Mesothelial cell of epicardium (in vitro differentiated cells): Measurements from ENCODE around the gene GPATCH1. TPM values are rescaled to one million over a fixed set of nuclear protein-coding genes. Genes with fewer than 3 reads are reported as not detected.

Experiments
- DNase-seq, 2 experiments: peaks; one replicate each; pipeline ENCODE4 v3.0.0; 2021; ENCODE audit warnings: low spot score in 2 of 2; ENCODE audit not compliant: unreplicated experiment in 2 of 2
- H3K27ac Mint-ChIP-seq: 2 replicates; pipeline ENCODE4 v1.8.0; 2021; ENCODE audit warnings: mixed read lengths
- H3K27me3 Mint-ChIP-seq: 2 replicates; pipeline ENCODE4 v1.8.0; 2021; ENCODE audit warnings: low read depth, mixed read lengths
- H3K36me3 Mint-ChIP-seq: 2 replicates; pipeline ENCODE4 v1.8.0; 2021; ENCODE audit warnings: mixed read lengths
- H3K4me1 Mint-ChIP-seq: 2 replicates; pipeline ENCODE4 v1.8.0; 2021; ENCODE audit warnings: mixed read lengths
- H3K4me3 Mint-ChIP-seq: 2 replicates; pipeline ENCODE4 v1.8.0; 2021; ENCODE audit warnings: mild to moderate bottlenecking, moderate library complexity, mixed read lengths
- H3K9me3 Mint-ChIP-seq: 2 replicates; pipeline ENCODE4 v1.8.0; 2021; ENCODE audit warnings: mixed read lengths
- CTCF ChIP-seq: fragments of 200-600 bp; sonication (generic); IDR thresholded peaks from one replicate; pipeline ENCODE4 v1.5.0; 2021; ENCODE audit warnings: antibody characterized with exemption; ENCODE audit not compliant: unreplicated experiment
- total RNA-seq: library from RNA; stranded (reverse); gene quantifications from 3 replicates; pipeline ENCODE4 v1.2.1, GENCODE V29; 2021

GPATCH1 gene
- total RNA-seq, 1 donor from 2014 or later, result 13.5 TPM

GRCh38 chr19:33067121-33067520 lies 13.9 kb upstream of the GPATCH1 start:
- Mint-ChIP-seq H3K36me3 (no peaks in the 10 kb centered on the region), H3K27ac (no peak overlapping the region), H3K4me3 (no peak overlapping the region), H3K27me3 (peaks cover 17% of the 10 kb centered on the region), H3K9me3 (no peaks in the 10 kb centered on the region), H3K4me1 (peaks cover 8% of the 10 kb centered on the region)
- TF ChIP-seq CTCF, result no peak
- no peak for DNase-seq

- H3K4me3 Mint-ChIP-seq, result no peak overlapping the region
- TF ChIP-seq CTCF, result no peak
- H3K9me3 Mint-ChIP-seq, result no peaks in the 10 kb centered on the region
- H3K27me3 Mint-ChIP-seq, result no peaks in the 10 kb centered on the region
- DNase-seq, result no peak
- no peak overlapping the region for H3K27ac Mint-ChIP-seq
- no peaks in the 10 kb centered on the region for H3K36me3 Mint-ChIP-seq
- H3K4me1 Mint-ChIP-seq, result no peaks in the 10 kb centered on the region
These were observed 9.1 kb upstream of the GPATCH1 start for GRCh38 chr19:33071887-33072286.

- no peaks in the 10 kb centered on the region for H3K36me3 Mint-ChIP-seq
- peaks cover 7% of the 10 kb centered on the region for H3K4me1 Mint-ChIP-seq
- H3K27me3 Mint-ChIP-seq, result no peaks in the 10 kb centered on the region
- no peak for TF ChIP-seq CTCF
- no peak for DNase-seq
- no peak overlapping the region for H3K4me3 Mint-ChIP-seq
- no peak overlapping the region for H3K27ac Mint-ChIP-seq
- no peaks in the 10 kb centered on the region for H3K9me3 Mint-ChIP-seq
These were observed 5.5 kb upstream of the GPATCH1 start for GRCh38 chr19:33075519-33075918.

DNA sequence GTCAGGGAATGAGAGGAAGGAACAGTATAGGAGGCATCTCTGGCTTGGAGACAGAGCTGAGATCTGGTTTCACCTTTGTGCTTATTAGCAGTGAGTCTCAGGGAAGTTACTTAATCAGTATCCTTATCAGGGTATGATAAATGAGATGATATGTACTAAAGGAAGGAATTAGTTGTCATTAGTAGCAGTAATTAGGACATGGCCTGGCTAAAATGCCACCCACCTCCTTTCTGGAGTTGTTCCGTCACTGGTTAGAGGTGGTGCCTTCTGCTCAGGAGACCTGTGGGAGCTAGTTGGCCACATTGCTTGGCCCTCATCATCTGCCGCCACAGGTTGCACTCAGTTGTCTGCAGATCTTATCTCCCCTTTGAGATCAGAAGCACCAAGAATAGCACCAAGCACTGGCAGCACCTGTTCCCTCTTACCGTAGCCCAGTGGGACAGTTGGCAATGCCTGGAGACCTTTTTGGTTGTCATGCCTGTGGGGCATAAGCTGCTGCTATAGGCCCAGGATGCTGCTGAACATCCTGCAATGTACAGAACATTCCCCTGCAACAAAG lies 4.7 kb downstream of the GPATCH1 start:
- Mint-ChIP-seq H3K36me3 (peaks cover 12% of the 10 kb centered on the region), H3K4me3 (no peak overlapping the region), H3K27me3 (no peaks in the 10 kb centered on the region), H3K4me1 (peaks cover 15% of the 10 kb centered on the region), H3K27ac (no peak overlapping the region), H3K9me3 (no peaks in the 10 kb centered on the region)
- TF ChIP-seq CTCF, result no peak
- no peak for DNase-seq

GRCh38 chr19:33086955-33087354 lies 6.0 kb downstream of the GPATCH1 start:
- Mint-ChIP-seq H3K9me3 (no peaks in the 10 kb centered on the region), H3K4me3 (no peak overlapping the region), H3K4me1 (peaks cover 2% of the 10 kb centered on the region), H3K27me3 (no peaks in the 10 kb centered on the region), H3K36me3 (peaks cover 21% of the 10 kb centered on the region), H3K27ac (no peak overlapping the region)
- no peak for TF ChIP-seq CTCF
- no peak for DNase-seq

- TF ChIP-seq CTCF, result no peak
- H3K4me3 Mint-ChIP-seq, result no peak overlapping the region
- H3K27ac Mint-ChIP-seq, result no peak overlapping the region
These were observed 8.0 kb downstream of the GPATCH1 start for GRCh38 chr19:33089010-33089409.

More at GRCh38 chr19:33089010-33089409, 8.0 kb downstream of the GPATCH1 start:
- Mint-ChIP-seq H3K4me1 (no peaks in the 10 kb centered on the region), H3K27me3 (no peaks in the 10 kb centered on the region), H3K36me3 (peaks cover 26% of the 10 kb centered on the region), H3K9me3 (no peaks in the 10 kb centered on the region)
- DNase-seq, result no peak
